Activated T-helper 1 cell treated with Interleukin-2 at 50 U/mL for 16 hours (primary cell): ENCODE measurements around the gene TIMM13.

Experiments
- DNase-seq: peaks from one replicate; pipeline ENCODE4 v3.0.0-alpha.2; 2020; ENCODE audit warnings: low read depth

TIMM13 gene

GRCh38 chr19:2454962-2455850, 27.8 kb upstream of the TIMM13 start:
- DNase-seq = no peak

GRCh38 chr19:2454199-2454961, 27.0 kb upstream of the TIMM13 start:
- no peak for DNase-seq

- no peak for DNase-seq
Observed at GRCh38 chr19:2453431-2454025, 26.1 kb upstream of the TIMM13 start.

DNA sequence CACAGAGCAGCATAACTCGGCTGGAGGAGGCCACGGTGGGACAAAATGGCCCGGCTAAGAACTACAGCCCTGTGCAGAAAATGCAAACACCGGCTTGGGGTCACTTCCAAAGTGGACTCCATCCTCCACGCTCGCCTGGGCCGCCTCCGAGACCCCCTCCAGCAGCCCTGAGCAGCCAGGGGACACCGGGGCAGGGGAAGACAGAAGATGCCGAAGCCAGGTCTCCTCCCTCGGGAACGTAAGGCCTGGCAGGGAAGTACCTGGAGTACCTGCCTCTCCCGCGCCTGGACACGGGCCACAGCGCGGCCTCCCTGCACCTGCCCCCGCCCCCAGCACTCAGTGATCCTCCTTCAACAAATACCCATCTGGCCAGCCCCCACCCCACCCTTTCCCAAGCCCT, 24.4 kb upstream of the TIMM13 start:
- no peak for DNase-seq

- no peak for DNase-seq
Observed at GRCh38 chr19:2451138-2451537, 23.8 kb upstream of the TIMM13 start.

GRCh38 chr19:2449019-2449418, 21.6 kb upstream of the TIMM13 start:
- DNase-seq = no peak

DNA sequence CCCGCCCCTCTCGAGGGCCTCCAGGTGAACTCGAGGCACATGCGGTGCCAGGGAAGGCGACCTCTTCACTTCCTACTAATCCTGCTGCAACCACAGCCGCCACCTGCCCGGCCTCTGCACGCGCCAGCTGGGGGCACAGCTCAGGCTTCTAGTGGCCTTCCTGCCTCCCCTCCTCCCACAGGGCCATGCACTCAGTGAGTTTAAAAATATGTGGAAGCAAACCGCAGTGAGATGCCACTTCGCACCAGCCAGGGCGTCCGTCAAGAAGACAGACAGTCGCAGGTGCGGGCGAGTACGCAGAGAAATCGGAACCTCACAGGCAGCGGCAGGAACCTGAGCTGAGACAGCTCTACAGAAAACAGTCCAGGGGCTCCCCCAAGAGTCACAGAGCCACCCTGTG, 19.0 kb upstream of the TIMM13 start:
- DNase-seq = no peak

GRCh38 chr19:2444251-2445002, 17.0 kb upstream of the TIMM13 start:
- no peak for DNase-seq

GRCh38 chr19:2443785-2444182, 16.4 kb upstream of the TIMM13 start:
- no peak for DNase-seq

GRCh38 chr19:2443116-2443784, 15.9 kb upstream of the TIMM13 start:
- no peak for DNase-seq

- DNase-seq = no peak
Observed at GRCh38 chr19:2441096-2441752, 13.8 kb upstream of the TIMM13 start.

GRCh38 chr19:2440515-2440914, 13.1 kb upstream of the TIMM13 start:
- DNase-seq = no peak

- no peak for DNase-seq
Observed at GRCh38 chr19:2438178-2438577, 10.8 kb upstream of the TIMM13 start.

- DNase-seq = no peak
Observed at GRCh38 chr19:2436926-2437325, 9.5 kb upstream of the TIMM13 start.

DNA sequence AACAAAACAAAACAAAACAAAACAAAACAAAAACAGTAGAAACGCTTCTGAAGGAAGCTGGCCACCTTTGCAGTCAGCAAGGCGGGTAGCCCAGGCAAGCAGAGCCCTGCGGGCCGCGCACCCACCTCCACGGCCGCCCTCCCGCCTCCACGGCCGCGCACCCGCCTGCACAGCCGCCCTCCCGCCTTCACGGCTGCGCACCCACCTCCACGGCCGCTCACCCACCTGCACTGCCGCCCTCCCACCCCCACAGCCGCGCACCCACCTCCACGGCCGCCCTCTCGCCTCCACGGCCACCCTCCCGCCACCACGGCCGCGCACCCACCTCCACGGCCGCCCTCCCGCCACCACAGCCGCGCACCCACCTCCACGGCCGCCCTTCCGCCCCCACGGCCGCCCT, 9.0 kb upstream of the TIMM13 start:
- DNase-seq = no peak

GRCh38 chr19:2434721-2435265, 7.4 kb upstream of the TIMM13 start:
- no peak for DNase-seq

DNA sequence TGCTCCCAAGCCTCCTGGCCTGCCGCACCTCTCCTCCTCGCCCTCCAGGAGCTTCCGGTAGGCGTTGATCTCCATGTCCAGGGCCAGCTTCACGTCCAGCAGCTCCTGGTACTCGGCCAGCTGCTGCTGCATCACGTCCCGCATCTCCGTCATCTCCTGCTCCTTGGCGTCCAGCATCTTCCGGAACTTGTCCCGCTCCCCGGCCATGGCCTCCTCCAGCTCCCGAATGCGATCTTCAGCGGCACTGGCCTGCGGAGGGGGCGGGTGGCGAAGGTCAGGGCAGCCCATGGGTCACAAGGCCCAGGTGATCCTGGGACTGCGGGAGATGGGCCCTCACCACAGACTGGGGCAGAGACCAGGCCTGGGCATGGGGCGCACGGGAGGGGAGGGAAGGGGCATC, 6.9 kb upstream of the TIMM13 start:
- no peak for DNase-seq

- DNase-seq = no peak
Observed at GRCh38 chr19:2433854-2434253, 6.5 kb upstream of the TIMM13 start.

DNA sequence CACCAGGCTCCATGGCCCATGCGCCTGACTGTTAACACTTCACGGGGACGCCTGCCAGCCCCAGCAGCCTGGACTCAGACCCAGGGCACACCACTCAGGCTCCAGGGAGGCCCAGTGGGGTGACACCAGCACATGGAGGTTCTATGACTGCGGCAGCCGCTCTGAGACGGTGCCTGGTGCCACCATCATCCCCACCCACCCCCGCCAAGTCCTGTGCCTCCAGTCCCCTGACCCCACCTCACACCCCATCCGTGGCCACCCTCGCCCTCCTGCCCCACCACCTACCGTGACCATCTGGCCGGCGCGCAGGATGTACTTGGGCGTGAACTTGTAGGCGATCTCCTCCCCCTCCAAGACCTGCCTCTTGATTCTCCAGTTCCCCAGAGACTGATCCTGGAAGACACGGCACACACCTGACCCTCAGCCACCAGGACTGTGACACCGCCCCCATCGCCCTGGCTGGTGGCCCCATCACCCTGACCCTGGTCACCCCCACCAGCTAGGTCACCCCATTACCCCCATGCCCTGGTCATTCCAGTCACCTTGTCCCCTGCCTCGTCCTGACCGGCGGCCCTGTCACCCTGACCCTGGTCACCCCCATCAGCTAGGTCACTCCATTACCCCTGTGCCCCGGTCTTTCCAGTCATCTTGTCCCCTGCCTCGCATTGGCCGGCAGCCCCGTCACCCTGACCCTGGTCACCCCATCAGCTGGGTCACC, 4.9 kb upstream of the TIMM13 start:
- no peak for DNase-seq
